GM20000 (cell line): Measurements from ENCODE around the gene ROBO1.
"Not testable (repeated sequence)": the region's sequence is repeated elsewhere in the genome, so short reads cannot be mapped to it uniquely, and the experiment has no call there.

Experiments used
- DNase-seq: peaks from one replicate; pipeline ENCODE4 v3.0.0; 2012; ENCODE audit warnings: low spot score
- TF ChIP-seq, protein P1 (sequence below): IDR thresholded peaks from 2 replicates; pipeline ENCODE4 v1.5.1; 2012; ENCODE audit warnings: mild to moderate bottlenecking, control low read depth; ENCODE audit errors: extremely low read depth, missing control alignments

The ROBO1 gene

DNA sequence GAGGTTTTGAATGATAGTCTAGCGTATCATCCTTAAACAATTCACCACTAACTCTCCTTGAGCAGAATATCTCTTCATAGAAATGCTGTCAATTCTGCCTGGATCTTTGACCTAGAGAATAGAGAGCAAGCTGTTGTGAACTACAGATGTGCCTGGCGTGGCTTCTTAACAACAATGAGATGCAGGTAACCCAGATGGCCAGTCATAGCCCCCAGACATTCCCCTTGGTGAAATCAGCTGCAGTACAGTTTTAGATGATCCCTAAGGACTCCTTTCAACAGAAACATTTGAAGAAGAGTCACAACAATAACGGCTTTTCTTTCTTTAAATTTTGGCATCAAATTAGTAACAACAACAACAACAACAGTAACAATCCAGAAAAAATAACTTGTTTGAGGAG is 1041.3 kb downstream of the ROBO1 start:
- TF ChIP-seq, protein P1, sequence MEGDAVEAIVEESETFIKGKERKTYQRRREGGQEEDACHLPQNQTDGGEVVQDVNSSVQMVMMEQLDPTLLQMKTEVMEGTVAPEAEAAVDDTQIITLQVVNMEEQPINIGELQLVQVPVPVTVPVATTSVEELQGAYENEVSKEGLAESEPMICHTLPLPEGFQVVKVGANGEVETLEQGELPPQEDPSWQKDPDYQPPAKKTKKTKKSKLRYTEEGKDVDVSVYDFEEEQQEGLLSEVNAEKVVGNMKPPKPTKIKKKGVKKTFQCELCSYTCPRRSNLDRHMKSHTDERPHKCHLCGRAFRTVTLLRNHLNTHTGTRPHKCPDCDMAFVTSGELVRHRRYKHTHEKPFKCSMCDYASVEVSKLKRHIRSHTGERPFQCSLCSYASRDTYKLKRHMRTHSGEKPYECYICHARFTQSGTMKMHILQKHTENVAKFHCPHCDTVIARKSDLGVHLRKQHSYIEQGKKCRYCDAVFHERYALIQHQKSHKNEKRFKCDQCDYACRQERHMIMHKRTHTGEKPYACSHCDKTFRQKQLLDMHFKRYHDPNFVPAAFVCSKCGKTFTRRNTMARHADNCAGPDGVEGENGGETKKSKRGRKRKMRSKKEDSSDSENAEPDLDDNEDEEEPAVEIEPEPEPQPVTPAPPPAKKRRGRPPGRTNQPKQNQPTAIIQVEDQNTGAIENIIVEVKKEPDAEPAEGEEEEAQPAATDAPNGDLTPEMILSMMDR: no peak
- DNase-seq: no peak

DNA sequence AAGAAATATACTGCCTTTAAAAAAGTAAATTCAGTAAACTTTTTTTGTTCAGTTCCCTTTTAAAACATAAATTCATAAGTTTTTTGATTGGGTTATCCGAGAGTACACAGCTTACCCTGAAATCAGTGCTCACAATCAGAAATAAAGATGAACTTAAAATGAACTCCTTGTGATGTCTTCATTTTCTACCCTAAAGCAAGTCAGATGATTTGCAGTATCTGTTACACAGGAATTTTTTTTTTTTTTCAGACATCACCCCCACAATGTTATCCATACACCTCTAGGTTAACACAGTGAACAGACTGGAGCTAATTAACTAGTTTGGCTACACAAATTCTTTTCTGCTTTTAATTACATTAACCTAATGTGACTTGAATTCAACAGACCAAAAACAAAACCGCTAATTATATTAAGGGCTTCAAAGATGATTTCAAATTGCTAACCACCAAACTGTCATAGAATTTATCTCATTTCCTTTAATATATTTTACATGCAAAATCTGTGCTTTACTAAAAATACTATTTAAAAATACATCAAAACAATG is 1042.0 kb downstream of the ROBO1 start:
- TF ChIP-seq, protein P1: no peak
- no peak for DNase-seq

DNA sequence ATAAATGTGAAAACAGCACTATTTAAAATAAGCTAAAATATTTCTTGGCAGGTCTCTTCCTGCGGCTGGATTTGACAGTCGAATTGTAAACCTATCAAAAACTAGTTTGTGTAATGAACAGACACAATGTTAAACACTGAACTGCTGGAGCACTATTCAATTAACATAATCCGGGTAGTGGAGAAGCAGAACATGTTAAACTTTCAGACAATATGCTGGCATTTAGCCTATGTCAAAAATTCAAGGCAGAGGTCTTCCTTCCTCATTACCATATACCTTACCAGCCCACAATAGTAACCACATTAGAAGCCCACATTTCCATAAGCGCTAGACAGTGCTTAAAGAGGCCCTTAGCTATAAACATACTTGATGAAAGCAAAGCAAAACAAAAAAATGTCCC is 1042.9 kb downstream of the ROBO1 start:
- no peak for DNase-seq

DNA sequence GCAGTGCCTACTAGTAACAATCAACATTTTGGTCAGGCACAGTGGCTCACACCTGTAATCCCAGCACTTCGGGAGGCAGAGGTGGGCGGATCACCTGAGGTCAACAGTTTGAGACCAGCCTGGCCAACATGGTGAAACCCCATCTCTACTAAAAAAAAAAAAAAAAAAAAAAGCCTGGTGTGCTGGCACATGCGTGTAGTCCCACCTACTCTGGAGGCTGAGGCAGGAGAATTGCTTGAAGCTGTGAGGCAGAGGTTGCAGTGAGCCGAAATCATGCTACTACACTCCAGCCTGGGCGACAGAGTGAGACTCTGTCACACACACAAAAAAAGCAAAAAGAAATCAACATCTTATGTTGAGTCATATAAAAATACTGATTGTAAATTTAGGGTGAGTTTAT is 1043.4 kb downstream of the ROBO1 start:
- DNase-seq: not testable (repeated sequence)

More for the DNA sequence above, 1042.9 kb downstream of the ROBO1 start:
- TF ChIP-seq, protein P1: no peak

DNA sequence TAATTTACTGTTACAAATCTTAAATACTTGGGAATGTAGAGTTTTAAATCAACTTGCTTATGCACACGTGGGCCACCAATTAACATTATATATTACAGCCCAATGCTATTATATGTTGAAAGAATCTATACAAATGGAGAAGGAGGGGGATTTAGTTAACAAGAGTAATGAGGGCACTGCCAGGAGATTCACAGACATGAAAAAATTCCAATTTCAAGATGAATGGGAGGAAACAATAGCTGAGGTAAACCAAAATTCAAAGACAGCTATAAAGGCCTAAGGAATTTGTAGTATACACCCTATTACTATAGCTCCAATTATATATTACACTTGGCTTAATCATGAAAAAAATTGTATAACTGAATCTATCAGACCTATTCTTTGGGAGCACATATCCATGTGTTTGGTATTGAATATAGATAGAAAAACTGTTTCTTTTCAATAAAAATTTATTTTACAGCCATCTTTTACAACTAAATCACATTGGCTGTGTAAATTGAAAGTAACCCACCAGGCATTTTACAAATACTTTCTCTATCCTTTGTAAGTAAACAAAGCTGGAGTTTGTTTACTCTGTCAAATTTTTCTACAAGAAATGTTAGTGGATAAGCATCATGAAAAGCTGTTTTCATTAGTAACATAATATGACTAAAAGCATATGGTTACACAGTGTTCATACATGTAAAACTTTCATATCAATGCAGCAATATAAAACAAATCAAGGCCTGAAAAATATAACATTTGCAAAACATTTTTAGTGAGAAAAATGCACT is 1045.8 kb downstream of the ROBO1 start:
- no peak for DNase-seq
- TF ChIP-seq, protein P1: no peak

DNA sequence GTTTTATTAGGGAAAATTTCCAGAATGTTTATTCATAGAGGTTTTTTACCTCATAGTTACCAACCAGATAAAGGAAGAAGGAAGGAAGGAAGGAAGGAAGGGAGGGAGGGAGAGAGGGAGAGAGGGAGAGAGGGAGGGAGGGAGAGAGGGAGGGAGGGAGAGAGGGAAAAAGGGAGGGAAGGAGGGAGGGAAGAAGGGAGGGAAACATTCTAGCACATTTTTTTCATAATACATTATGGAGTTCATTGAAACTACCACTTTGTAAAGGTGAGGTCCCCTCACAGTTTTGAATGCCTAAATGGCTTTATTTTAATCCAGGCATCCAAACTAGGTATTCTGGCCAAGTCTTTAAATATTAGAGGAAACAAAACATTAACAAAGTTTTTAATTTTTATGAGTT is 1049.1 kb downstream of the ROBO1 start:
- DNase-seq: no peak
- TF ChIP-seq, protein P1: no peak

DNA sequence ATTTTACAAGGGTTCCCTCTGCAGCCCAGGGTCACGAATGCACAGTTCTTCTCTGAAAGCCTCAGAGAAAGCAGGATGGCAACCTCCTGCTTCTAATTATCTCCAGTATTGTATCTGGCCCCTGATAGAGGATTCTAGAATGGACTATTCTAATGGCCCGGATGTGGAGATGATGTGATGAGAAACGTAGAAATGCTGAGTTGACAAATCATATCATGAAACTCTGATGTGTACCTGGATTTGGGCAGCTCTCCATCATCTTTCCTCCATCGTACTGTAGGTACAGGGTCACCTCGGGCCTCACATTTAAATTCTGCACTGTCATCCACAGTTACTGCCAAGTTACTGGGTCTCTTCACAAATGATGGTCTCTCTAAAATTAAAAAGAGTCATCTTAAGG is 1050.8 kb downstream of the ROBO1 start:
- DNase-seq: no peak
- TF ChIP-seq, protein P1: no peak

DNA sequence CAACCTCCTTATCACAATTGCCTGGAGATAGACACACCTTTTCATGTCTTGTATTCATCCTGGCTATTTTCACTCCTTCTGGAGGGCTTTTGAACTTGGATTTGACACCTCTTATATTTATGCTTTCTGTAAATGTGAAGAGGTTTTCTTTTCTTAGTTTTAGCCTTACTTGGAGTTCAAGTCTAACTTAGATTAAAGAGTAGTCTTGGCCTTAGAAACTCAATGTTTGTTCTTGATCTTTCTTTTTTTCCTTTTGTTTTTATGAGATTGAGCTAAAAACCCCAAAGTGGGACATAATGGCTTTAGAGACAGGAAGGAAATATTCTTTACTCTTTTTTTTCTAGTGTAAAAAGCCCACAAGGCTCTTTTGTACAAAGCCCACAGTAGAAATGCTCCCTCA is 1054.9 kb downstream of the ROBO1 start:
- TF ChIP-seq, protein P1: no peak
- no peak for DNase-seq
